Esophagus squamous epithelium (tissue), 5 donors: Measurements from ENCODE around the gene NOB1. TPM values are rescaled to one million over a fixed set of nuclear protein-coding genes. Genes with fewer than 3 reads are reported as not detected.
A peak's percentile ranks its signal among the peaks of the same experiment; 100 is the strongest.

ENCODE experiments used
- DNase-seq: peaks from one replicate; lab custom pipeline; 2025; lab: John Stamatoyannopoulos, UW
- H3K27ac ChIP-seq, 4 donors: fragments of 200-600 bp; sonication (generic); one replicate each; pipeline ENCODE4 v1.5.1; 2016 to 2019; ENCODE audit warnings: mild to moderate bottlenecking in 1 of 4
- H3K27me3 ChIP-seq, 4 donors: fragments of 200-600 bp; sonication (generic); 1 replicate in 3 of 4; 2 replicates in 1 of 4; pipeline versions ENCODE4 v1.5.1 to v1.6.0; 2017 to 2021; ENCODE audit warnings: antibody characterized with exemption in 1 of 4
- H3K36me3 ChIP-seq, 3 donors: fragments of 200-600 bp; sonication (generic); one replicate each; pipeline ENCODE4 v1.5.1; 2016 to 2019
- H3K4me1 ChIP-seq, 3 donors: fragments of 200-600 bp; sonication (generic); one replicate each; pipeline ENCODE4 v1.5.1; 2017 to 2019
- H3K4me3 ChIP-seq, 4 donors: fragments of 200-600 bp; sonication (generic); 1 replicate in 3 of 4; 2 replicates in 1 of 4; pipeline ENCODE4 v1.5.1; 2016 to 2019; ENCODE audit warnings: mild to moderate bottlenecking in 2 of 4, moderate library complexity in 1 of 4
- H3K9me3 ChIP-seq, 3 donors: fragments of 200-600 bp; sonication (generic); one replicate each; pipeline ENCODE4 v1.5.1; 2016 to 2019
- POLR2A ChIP-seq, 4 donors: fragments of 450-650 bp; IDR thresholded peaks; one replicate each; pipeline ENCODE4 v1.6.1; 2017; ENCODE audit warnings: antibody characterized with exemption in 4 of 4, mild to moderate bottlenecking in 4 of 4, moderate library complexity in 3 of 4
- WGBS, 2 donors: methylation state at CpG; one replicate each; pipeline ENCODE4 v1.1.5; 2018; 5-methylcytosine and 5-hydroxymethylcytosine counted together
- intact Hi-C: fragments of 100-400 bp; cut with DNase I; formaldehyde crosslinking; loops from one replicate; pipeline ENCODE4 v1.15.0; 2022
- total RNA-seq, 4 donors: library from RNA; depleted of rRNA; stranded (reverse); fragments of >200 nt; gene quantifications; one replicate each; pipeline ENCODE4 v1.1.0, GENCODE V29; 2016
- TF ChIP-seq, protein P1 (sequence below), 6 experiments: fragments of 450-650 bp in 4 of 6; fragments of 200-600 bp in 2 of 6; sonication (generic) in 2 of 6; IDR thresholded peaks; one replicate each; pipeline ENCODE4 v1.5.1; 2016 to 2019; ENCODE audit warnings: antibody characterized with exemption in 6 of 6, mild to moderate bottlenecking in 4 of 6, moderate library complexity in 4 of 6
- donor health status: DM: yes; HTN: yes; CAD: no.

The NOB1 gene
- total RNA-seq, 4 donors from 2014 or later: 34.4 to 55.1 (median 45.2) TPM

DNA sequence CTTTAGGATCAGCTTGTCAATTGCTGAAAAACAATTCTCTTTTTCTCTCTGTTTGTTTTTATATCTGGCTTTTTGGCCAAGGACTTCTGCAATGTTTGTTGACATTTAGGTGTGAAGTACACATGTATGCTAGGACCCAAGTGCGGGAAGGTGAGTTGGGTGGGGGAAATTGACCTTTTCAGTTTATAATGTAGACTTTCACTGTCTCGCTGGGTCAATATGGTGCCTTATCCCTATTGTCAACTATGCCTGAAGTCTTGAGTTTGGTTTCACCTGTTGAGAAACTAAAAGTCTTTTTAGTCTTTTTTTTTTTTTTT lies 16.9 kb upstream of the NOB1 start:
- no peak for DNase-seq
- peaks cover 0 to 26% (median 4%) of the 10 kb centered on the region in 3 donors for H3K4me1 ChIP-seq
- H3K9me3 ChIP-seq: peaks cover 0 to 7% (median 0%) of the 10 kb centered on the region in 3 donors
- no peaks in the 10 kb centered on the region for H3K27me3 ChIP-seq
- no peak overlapping the region for H3K27ac ChIP-seq
- H3K4me3 ChIP-seq: no peak overlapping the region
- H3K36me3 ChIP-seq: peaks cover 0 to 9% (median 0%) of the 10 kb centered on the region in 3 donors
- 88 to 97% methylated on average over 2 of the region's 2 CpGs for WGBS, 2 donors
- intact Hi-C loops: no loop called here
- TF ChIP-seq POLR2A (IDR thresholded peaks at IDR 0.05): no peak

DNA sequence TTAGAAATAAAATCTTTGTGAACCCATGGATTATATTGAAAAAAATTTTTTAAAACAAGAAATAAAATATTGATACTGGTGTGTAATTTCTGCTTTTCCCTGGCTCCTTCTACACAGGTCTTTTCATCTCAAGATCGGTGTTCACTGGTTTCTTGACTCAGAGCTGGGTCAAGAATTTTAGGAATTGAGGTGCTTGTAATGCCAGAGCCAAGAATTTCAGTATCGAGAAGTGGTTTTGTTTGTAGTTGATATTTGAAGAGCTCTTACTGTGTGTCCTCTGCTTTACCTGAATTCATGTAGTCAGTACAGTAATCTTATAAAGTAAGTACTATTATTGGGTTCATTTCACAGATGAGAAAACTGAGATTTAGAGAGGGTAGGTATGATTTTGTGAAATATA lies 14.7 kb upstream of the NOB1 start:
- intact Hi-C loops: no loop called here
- 47 to 48% methylated on average over 2 of the region's 2 CpGs for WGBS, 2 donors
- peaks cover 0 to 22% (median 4%) of the 10 kb centered on the region in 3 donors for H3K4me1 ChIP-seq
- no peak overlapping the region for H3K4me3 ChIP-seq
- no peak overlapping the region for H3K27ac ChIP-seq
- DNase-seq: no peak
- no peaks in the 10 kb centered on the region for H3K36me3 ChIP-seq
- H3K9me3 ChIP-seq: no peaks in the 10 kb centered on the region
- no peak for TF ChIP-seq POLR2A (IDR thresholded peaks at IDR 0.05)
- TF ChIP-seq, protein P1, sequence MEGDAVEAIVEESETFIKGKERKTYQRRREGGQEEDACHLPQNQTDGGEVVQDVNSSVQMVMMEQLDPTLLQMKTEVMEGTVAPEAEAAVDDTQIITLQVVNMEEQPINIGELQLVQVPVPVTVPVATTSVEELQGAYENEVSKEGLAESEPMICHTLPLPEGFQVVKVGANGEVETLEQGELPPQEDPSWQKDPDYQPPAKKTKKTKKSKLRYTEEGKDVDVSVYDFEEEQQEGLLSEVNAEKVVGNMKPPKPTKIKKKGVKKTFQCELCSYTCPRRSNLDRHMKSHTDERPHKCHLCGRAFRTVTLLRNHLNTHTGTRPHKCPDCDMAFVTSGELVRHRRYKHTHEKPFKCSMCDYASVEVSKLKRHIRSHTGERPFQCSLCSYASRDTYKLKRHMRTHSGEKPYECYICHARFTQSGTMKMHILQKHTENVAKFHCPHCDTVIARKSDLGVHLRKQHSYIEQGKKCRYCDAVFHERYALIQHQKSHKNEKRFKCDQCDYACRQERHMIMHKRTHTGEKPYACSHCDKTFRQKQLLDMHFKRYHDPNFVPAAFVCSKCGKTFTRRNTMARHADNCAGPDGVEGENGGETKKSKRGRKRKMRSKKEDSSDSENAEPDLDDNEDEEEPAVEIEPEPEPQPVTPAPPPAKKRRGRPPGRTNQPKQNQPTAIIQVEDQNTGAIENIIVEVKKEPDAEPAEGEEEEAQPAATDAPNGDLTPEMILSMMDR (IDR thresholded peaks at IDR 0.05): no peak
- H3K27me3 ChIP-seq: no peaks in the 10 kb centered on the region

DNA sequence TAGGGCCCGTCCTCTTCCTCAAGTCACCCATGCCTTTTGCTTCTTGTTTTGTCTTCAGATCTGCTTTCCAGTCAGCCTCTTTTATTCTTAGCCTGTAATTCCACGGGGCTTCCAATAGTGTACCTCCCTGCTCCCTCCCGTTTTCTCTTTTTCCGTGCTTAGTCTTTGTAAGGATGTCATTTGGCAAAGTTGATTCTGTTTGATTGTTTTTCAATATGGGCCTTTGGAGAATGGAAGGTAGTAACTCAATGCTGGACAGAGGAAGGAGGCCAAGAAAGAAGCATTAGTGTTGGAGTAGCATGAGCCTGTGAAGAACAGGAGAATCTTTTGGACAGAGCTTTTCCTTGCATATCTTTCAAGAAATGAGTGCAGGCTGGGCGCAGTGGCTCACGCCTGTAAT lies 13.9 kb upstream of the NOB1 start:
- no peaks in the 10 kb centered on the region for H3K36me3 ChIP-seq
- intact Hi-C loops: no loop called here
- no peak overlapping the region for H3K27ac ChIP-seq
- DNase-seq: no peak
- WGBS, 2 donors: 85 to 93% methylated on average over 6 of the region's 6 CpGs
- H3K4me3 ChIP-seq: no peak overlapping the region
- no peaks in the 10 kb centered on the region for H3K27me3 ChIP-seq
- TF ChIP-seq, protein P1 (IDR thresholded peaks at IDR 0.05): no peak
- TF ChIP-seq POLR2A (IDR thresholded peaks at IDR 0.05): no peak
- peaks cover 0 to 26% (median 4%) of the 10 kb centered on the region in 3 donors for H3K4me1 ChIP-seq
- H3K9me3 ChIP-seq: no peaks in the 10 kb centered on the region

DNA sequence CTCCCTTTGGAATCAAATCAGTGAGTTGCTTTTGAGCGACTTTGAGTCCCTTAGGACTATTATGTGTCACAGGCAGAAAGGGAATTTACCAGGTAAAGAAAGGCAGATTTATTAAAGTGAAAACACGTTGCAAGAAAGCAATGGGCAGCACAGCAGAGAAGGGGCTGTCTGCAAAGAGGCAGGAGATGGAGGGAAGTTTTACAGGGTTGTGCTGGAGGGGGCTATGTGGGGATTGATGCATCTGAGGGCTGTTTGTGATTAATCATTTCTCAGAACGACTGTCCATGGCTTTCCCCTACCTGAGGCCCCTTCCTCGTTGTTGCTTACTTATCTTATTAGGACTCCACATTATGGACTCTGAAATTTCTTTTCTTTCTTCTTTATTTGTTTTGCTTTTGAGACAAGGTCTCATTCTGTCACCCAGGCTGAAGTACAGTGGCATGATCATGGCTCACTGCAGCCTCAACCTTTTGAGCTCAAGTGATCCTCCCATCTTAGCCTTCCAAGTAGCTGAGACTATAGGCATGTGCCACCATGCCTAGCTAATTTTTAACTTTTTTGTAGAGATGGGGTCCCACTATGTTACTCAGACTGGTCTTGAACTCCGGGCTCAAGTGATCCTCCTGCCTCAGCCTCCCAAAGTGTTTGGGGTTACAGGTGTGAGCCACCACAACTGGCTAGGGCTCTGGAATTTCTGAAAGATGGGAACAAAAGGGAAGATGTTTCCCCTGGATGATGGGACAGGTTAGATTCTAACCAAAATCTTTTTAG lies 12.9 kb upstream of the NOB1 start:
- no peak overlapping the region for H3K4me3 ChIP-seq
- H3K27me3 ChIP-seq: no peaks in the 10 kb centered on the region
- 73 to 80% methylated on average over 4 to 5 of the region's 5 CpGs for WGBS, 2 donors
- TF ChIP-seq, protein P1 (IDR thresholded peaks at IDR 0.05): no peak
- TF ChIP-seq POLR2A (IDR thresholded peaks at IDR 0.05): no peak
- intact Hi-C loops: no loop called here
- no peaks in the 10 kb centered on the region for H3K9me3 ChIP-seq
- DNase-seq: no peak
- H3K27ac ChIP-seq: no peak overlapping the region
- no peaks in the 10 kb centered on the region for H3K36me3 ChIP-seq
- peaks cover 5 to 25% (median 6%) of the 10 kb centered on the region in 3 donors for H3K4me1 ChIP-seq

DNA sequence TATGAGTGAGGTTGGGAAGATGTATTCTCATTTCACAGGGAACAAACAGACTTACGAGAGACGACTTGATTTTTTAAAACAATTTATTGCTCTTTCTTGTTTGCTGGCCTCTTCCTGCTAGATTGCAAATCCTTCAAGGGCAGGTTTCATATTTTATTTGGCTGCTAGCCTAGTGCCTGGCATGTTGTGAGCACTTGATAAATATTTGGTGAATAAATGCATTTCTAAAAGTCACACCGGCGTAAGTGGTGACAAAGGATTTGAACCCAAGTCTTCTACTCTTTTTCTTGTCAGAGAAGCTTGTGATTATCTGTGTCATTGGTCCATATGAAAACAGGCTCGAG lies 8.8 kb upstream of the NOB1 start:
- no peak for DNase-seq
- 35 to 51% methylated on average over 5 of the region's 5 CpGs for WGBS, 2 donors
- Histone ChIP-seq H3K4me1 (peaks cover 6 to 19% (median 10%) of the 10 kb centered on the region in 3 donors), H3K27me3 (no peaks in the 10 kb centered on the region), H3K36me3 (no peaks in the 10 kb centered on the region), H3K9me3 (no peaks in the 10 kb centered on the region), H3K4me3 (peak overlapping the region in 3 of 4 donors; percentile 91 to 96 (median 92)), H3K27ac (peak overlapping the region; percentile 93 to 96 (median 94))
- TF ChIP-seq POLR2A (IDR thresholded peaks at IDR 0.05): no peak
- TF ChIP-seq, protein P1 (IDR thresholded peaks at IDR 0.05): no peak
- intact Hi-C loops: no loop called here
